DMS 273 treated with DMSO at 0.1 percent for 48 hours (cell line): Measurements from ENCODE around the gene CXCR3.
"Not testable (repeated sequence)": the region's sequence is repeated elsewhere in the genome, so short reads cannot be mapped to it uniquely, and the experiment has no call there.

Experiments
- DNase-seq: peaks from one replicate; lab custom pipeline; 2025; lab: John Stamatoyannopoulos, UW

CXCR3 gene

GRCh38 chrX:71636438-71637252, 18.3 kb upstream of the CXCR3 start:
- DNase-seq: peak; percentile 16

GRCh38 chrX:71634366-71634765, 16.1 kb upstream of the CXCR3 start:
- DNase-seq: no peak

DNA sequence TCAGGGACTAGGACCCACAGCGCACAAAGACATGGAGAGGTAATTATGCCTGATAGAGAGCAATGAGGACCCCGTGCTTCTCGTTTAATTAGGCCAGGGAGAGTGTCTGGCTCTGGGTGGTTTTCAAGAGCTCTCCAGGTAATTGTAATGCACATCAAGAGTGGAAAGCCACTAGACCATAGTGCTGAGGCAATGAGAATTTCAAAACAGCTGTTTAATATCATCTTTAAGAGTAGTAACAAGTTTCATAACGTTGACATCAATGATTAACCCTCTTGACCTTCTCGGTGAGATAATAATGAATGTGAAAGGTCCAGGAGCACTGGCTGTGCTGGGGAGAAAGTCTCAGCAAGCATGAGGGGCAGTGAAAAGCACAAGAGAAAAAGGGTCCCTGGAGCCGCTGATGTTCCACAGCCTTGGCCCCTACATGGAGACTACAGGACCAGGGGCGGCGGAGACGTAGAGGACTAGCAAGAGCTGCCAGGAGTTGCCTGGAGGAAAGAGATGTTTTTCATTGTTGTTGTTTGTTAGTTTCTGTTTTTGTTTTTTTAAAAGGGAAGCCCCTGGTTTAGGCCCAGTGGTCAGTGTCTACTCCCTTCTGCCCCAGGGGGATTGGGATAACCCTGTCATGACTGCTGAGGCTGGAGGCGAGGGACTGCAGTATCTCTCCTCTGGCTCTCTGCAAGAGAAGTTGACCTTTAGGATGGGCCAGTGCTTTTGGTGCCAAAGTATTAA, 14.8 kb upstream of the CXCR3 start:
- DNase-seq: no peak

- no peak for DNase-seq
Measured at GRCh38 chrX:71629467-71629866, 11.2 kb upstream of the CXCR3 start.

DNA sequence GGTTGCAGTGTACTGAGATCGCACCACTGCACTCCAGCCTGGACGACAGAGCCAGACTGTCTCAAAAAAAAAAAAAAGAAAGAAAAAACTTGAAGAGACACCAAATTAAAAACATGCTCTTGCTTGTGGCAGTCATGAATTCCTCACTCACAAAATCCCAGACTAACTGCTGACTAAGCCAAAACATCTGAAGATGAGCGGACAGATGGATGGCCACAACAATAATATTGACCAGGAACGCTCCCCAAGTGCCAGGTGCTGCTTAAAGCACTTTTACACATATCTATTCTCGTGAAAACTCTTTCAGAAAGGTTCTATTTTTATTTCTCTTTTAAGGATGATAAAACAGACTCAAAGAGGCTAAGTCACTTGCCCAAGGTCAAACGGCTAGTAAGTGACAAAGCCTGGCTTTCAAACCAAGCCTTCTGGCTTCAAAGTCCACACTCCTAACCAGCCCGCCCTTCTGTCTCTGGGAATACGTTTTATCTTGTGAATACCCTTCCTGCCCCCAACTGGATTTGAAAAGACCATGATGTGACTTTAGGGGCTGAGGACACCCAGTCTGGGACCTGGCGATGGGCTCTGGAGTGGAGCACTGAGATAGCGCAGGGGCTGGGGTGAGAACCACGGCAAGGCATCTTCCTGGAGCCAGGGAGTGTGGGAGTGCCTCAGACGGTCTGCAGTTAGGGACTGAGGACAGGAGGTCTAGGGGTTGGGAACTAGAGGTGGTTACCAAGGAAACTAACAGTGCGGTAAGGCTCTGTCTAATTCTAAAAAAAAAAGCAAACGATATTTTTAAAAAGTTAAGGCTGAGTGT, 9.5 kb upstream of the CXCR3 start:
- DNase-seq: no peak

- no peak for DNase-seq
Measured at GRCh38 chrX:71626576-71626975, 8.3 kb upstream of the CXCR3 start.

DNA sequence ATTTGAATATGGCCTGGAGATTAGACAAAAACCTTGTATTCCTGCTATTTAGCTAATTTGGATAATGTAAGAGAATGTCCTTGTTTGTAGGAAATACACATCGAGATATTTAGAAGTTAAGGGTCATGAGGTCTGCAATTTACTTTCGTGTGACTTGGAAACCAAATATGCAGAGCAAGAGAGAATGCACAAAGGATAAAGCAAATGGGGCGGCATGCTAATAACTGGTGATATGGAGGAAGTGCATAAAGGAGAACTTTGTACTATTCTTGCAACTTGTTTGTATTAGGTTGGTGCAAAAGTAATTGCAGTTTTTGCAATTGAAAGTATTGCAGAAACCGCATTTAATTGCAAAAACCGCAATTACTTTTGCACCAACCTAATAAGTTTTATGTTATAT, 7.2 kb upstream of the CXCR3 start:
- no peak for DNase-seq

- DNase-seq: no peak
Measured at GRCh38 chrX:71623714-71624113, 5.4 kb upstream of the CXCR3 start.

- DNase-seq: no peak
Measured at GRCh38 chrX:71622576-71623450, 4.5 kb upstream of the CXCR3 start.

- DNase-seq: no peak
Measured at GRCh38 chrX:71622032-71622575, 3.8 kb upstream of the CXCR3 start.

DNA sequence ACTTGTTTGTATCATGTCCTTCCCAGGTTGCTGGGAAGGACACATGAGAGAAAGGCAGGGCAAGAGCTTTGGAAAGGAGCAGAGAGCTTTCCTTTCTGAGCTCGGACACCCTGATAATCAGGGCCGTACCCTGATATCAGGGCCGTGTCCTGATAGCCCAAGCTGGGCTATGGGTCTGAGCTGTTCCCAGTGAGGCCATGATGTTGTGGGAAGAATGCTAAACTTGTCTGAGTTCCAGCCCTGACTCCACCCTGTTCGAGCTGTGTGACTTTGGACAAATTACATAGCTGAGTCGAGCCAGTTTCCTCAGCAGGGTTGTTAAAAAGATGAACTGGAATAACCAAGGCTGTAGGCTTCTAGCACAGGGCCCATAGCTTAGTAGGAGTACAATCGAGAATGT, 3.3 kb upstream of the CXCR3 start:
- DNase-seq: no peak

DNA sequence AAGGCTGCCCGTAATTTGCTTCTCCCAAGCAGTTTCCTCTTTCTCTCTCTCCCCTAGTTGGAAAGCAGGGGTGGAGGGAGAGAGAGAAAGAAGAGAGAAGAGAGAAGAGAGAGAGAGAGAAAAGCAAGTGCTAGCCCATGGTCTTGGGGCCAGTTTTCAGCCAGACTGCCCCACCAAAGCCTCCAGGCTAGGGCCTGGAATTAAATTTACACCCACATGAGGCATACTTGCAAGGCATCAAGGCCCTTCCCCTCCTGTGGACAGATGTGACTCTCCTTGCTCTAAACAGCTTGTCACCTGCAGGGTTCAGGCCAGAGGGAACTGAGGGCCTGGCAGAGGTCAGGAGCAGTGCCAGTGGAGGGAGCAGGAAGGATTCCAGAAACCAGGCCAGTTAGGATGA, 1.7 kb upstream of the CXCR3 start:
- DNase-seq: no peak

DNA sequence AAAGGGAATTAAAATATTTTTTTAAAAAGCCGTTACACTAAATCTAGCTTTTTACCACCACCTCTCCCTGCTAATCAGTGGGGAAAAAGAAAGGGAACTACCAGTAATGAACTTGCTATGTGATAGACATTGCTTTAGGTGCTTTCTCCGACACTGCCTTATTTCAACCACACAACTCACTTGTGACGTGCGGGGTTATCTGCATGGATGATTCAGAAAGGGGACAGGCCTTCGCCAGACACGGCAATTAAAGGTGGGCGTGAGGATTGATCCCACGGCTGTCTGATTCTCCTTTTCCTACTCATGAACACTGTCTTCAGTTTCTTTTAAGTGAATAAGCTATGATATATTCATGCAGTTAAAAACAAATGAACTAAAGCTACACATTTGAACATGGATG, 882 bp upstream of the CXCR3 start:
- DNase-seq: no peak

DNA sequence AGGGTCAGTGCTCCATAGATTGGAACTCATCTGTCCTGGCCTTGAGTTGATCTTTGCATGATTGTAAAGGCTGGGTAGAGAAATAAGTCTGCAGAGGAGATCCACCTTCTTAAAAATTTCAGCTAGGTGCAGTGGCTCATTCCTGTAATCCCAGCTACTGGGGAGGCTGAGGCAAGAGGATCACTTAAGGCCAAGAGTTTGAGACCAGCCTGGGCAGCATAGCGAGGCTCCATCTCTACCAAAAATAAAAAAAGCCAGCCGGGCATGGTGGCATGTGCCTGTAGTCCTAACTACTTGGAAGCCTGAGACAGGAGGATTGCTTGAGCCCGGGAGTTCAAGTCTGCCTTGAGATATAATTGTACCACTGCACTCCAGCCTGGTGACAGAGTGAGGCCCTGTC, 476 bp upstream of the CXCR3 start:
- no peak for DNase-seq

- DNase-seq: no peak
Measured at GRCh38 chrX:71617742-71618141, 569 bp downstream of the CXCR3 start.

GRCh38 chrX:71616672-71617529, 1.4 kb downstream of the CXCR3 start:
- DNase-seq: no peak

- no peak for DNase-seq
Measured at GRCh38 chrX:71615954-71616353, 2.4 kb downstream of the CXCR3 start.

DNA sequence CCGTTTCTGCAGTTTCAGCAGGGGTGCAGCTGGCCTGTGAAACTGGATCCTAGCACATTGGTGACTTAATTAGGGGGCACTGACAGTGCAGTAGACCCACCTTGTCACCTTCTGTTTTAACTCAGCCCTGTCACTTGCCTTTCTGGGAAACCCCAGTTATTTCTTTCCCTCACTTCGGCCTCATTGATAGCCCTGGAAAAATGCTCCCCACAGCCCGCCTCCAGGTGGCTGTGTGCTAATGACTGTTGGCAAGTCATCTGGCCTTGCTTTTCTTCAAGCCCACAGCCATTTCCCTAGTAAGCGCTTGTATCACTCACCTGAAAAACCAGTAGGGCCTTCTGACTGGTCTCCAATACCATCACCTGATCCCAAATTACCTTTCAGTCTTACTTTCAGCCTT, 3.3 kb downstream of the CXCR3 start:
- no peak for DNase-seq

DNA sequence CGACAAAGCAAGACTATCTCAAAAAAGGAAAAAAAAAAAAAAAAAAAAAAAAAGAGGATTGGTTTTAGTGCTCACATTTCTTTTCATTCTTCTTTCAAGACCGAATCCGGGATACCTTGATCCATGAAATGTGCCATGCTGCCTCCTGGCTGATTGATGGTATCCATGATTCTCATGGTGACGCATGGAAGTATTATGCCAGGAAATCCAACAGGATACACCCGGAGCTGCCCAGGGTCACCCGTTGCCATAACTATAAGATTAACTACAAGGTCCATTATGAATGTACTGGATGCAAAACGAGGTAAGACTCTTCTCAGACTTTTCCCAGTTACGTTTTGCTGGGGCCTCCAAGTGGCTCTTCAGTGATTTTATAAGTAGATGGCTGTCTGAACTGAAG, 6.1 kb downstream of the CXCR3 start:
- no peak for DNase-seq

DNA sequence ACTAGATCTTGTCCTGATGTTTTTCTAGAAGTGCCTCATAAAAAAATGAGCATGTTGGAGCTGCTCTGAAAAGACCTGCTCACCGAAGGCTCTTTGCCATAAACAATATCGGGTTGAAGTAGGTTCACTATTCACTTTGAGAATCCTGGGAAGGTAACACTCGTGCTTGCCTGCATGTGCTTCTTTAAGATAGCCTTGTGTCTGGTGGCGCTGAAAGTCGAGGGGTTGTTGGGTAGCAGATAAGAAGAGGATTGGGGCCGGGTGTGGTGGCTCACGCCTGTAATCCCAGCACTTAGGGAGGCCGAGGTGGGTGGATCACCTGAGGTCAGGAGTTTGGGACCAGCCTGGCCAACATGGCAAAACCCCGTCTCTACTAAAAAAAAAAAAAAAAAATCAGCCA, 6.6 kb downstream of the CXCR3 start:
- not testable (repeated sequence) for DNase-seq
